WTC11 (cell line): ENCODE data around the gene ADNP2. TPM values are rescaled to one million over a fixed set of nuclear protein-coding genes. Genes with fewer than 3 reads are reported as not detected.

Experiments
- ATAC-seq: fragments of 200-7000 bp; cut with Tn5 transposase; 2 replicates; pipeline ENCODE4 v1.10.0; 2021; ENCODE audit warnings: mild to moderate bottlenecking, moderate library complexity
- CTCF ChIA-PET: fragments of 300-600 bp; sonication (Branson Sonifier 250); formaldehyde crosslinking; loops from one replicate; lab custom pipeline; 2021; ENCODE audit warnings: antibody characterized with exemption; lab: Charles Lee
- POLR2A ChIA-PET: fragments of 350-600 bp; sonication (Branson Sonifier 250); formaldehyde crosslinking; loops from one replicate; lab custom pipeline; 2021; ENCODE audit warnings: antibody characterized with exemption; lab: Charles Lee
- DNase-seq: peaks from one replicate; pipeline ENCODE4 v3.0.0; 2021; ENCODE audit warnings: low spot score
- H3K27ac Mint-ChIP-seq: 2 replicates; pipeline ENCODE4 v1.8.0; 2021; ENCODE audit warnings: mixed read lengths
- H3K27me3 Mint-ChIP-seq: 2 replicates; pipeline ENCODE4 v1.8.0; 2021; ENCODE audit warnings: low read depth, mild to moderate bottlenecking, moderate library complexity, mixed read lengths
- H3K36me3 Mint-ChIP-seq: 2 replicates; pipeline ENCODE4 v1.8.0; 2021; ENCODE audit warnings: mixed read lengths
- H3K4me1 Mint-ChIP-seq: 2 replicates; pipeline ENCODE4 v1.8.0; 2022; ENCODE audit warnings: mixed read lengths
- H3K4me3 Mint-ChIP-seq: 2 replicates; pipeline ENCODE4 v1.8.0; 2021; ENCODE audit warnings: mild to moderate bottlenecking, moderate library complexity, mixed read lengths
- H3K9me3 Mint-ChIP-seq: 2 replicates; pipeline ENCODE4 v1.8.0; 2021; ENCODE audit warnings: mixed read lengths
- ARID4B ChIP-seq: sonication (generic); formaldehyde crosslinking; IDR thresholded peaks from 2 replicates; pipeline ENCODE4 v1.8.0; 2023; ENCODE audit warnings: missing genetic modification reagents, mild to moderate bottlenecking, borderline replicate concordance
- CBFB ChIP-seq: sonication (generic); formaldehyde crosslinking; IDR thresholded peaks from 2 replicates; pipeline ENCODE4 v1.8.1; 2022; ENCODE audit warnings: mild to moderate bottlenecking, low read depth, missing genetic modification reagents
- ELF4 ChIP-seq: sonication (generic); formaldehyde crosslinking; IDR thresholded peaks from 2 replicates; pipeline ENCODE4 v1.8.1; 2022; ENCODE audit warnings: low read depth, mild to moderate bottlenecking, moderate library complexity, missing genetic modification reagents
- FOXK1 ChIP-seq: sonication (generic); formaldehyde crosslinking; IDR thresholded peaks from 2 replicates; pipeline ENCODE4 v1.8.0; 2022; ENCODE audit warnings: mild to moderate bottlenecking, moderate library complexity, missing genetic modification reagents
- FOXP4 ChIP-seq: sonication (generic); formaldehyde crosslinking; IDR thresholded peaks from 2 replicates; pipeline ENCODE4 v1.8.0; 2022; ENCODE audit warnings: mild to moderate bottlenecking, missing genetic modification reagents
- GABPB1 ChIP-seq: sonication (generic); formaldehyde crosslinking; IDR thresholded peaks from 2 replicates; pipeline ENCODE4 v1.8.1; 2023; ENCODE audit warnings: mild to moderate bottlenecking, missing genetic modification reagents
- GRHL2 ChIP-seq: fragments of 250-450 bp; sonication (Bioruptor Pico); IDR thresholded peaks from 2 replicates; pipeline ENCODE4 v1.8.0; 2022; ENCODE audit warnings: mild to moderate bottlenecking, moderate library complexity; ENCODE audit not compliant: insufficient replicate concordance, severe bottlenecking
- KAT7 ChIP-seq: sonication (generic); formaldehyde crosslinking; IDR thresholded peaks from 2 replicates; pipeline ENCODE4 v1.8.1; 2023; ENCODE audit warnings: missing genetic modification reagents, mild to moderate bottlenecking, borderline replicate concordance
- MLX ChIP-seq: sonication (generic); formaldehyde crosslinking; IDR thresholded peaks from 2 replicates; pipeline ENCODE4 v1.8.1; 2023; ENCODE audit warnings: mild to moderate bottlenecking, missing genetic modification reagents, moderate library complexity
- MXD4 ChIP-seq: fragments of 250-450 bp; sonication (Bioruptor Pico); IDR thresholded peaks from 2 replicates; pipeline ENCODE4 v1.8.0; 2021; ENCODE audit warnings: mild to moderate bottlenecking, moderate library complexity, borderline replicate concordance
- NR2C2 ChIP-seq: sonication (generic); formaldehyde crosslinking; IDR thresholded peaks from 2 replicates; pipeline ENCODE4 v1.8.0; 2022; ENCODE audit warnings: mild to moderate bottlenecking, missing genetic modification reagents
- OVOL2 ChIP-seq: fragments of 250-450 bp; sonication (Bioruptor Pico); IDR thresholded peaks from 2 replicates; pipeline ENCODE4 v1.9.0; 2021; ENCODE audit warnings: mild to moderate bottlenecking, borderline replicate concordance
- PRRX2 ChIP-seq: fragments of 250-450 bp; sonication (Bioruptor Pico); IDR thresholded peaks from 2 replicates; pipeline ENCODE4 v1.8.0; 2021; ENCODE audit warnings: mild to moderate bottlenecking
- RELA ChIP-seq: sonication (generic); formaldehyde crosslinking; IDR thresholded peaks from 2 replicates; pipeline ENCODE4 v1.8.1; 2022; ENCODE audit warnings: missing genetic modification reagents, mild to moderate bottlenecking, borderline replicate concordance
- TCF7 ChIP-seq: sonication (generic); formaldehyde crosslinking; IDR thresholded peaks from 2 replicates; pipeline ENCODE4 v1.8.0; 2022; ENCODE audit warnings: mild to moderate bottlenecking, low read depth, missing genetic modification reagents, moderate library complexity
- USF1 ChIP-seq: sonication (generic); formaldehyde crosslinking; IDR thresholded peaks from 2 replicates; pipeline ENCODE4 v1.8.0; 2022; ENCODE audit warnings: mild to moderate bottlenecking, missing genetic modification reagents
- ZBTB21 ChIP-seq: sonication (generic); formaldehyde crosslinking; IDR thresholded peaks from 2 replicates; pipeline ENCODE4 v1.8.1; 2023; ENCODE audit warnings: mild to moderate bottlenecking, missing genetic modification reagents, borderline replicate concordance
- ZNF232 ChIP-seq: sonication (generic); formaldehyde crosslinking; IDR thresholded peaks from 2 replicates; pipeline ENCODE4 v1.8.0; 2022; ENCODE audit warnings: mild to moderate bottlenecking, missing genetic modification reagents
- ZNF317 ChIP-seq: sonication (generic); formaldehyde crosslinking; IDR thresholded peaks from 2 replicates; pipeline ENCODE4 v1.8.1; 2023; ENCODE audit warnings: low read depth, mild to moderate bottlenecking, moderate library complexity, missing genetic modification reagents, borderline replicate concordance
- ZNF416 ChIP-seq: fragments of 250-450 bp; sonication (Bioruptor Pico); IDR thresholded peaks from 2 replicates; pipeline ENCODE4 v1.9.0; 2021; ENCODE audit warnings: mild to moderate bottlenecking, inconsistent platforms
- ZNF425 ChIP-seq: fragments of 250-450 bp; sonication (Bioruptor Pico); conservative IDR thresholded peaks from 2 replicates; pipeline ENCODE4 v1.9.0; 2021; ENCODE audit warnings: mild to moderate bottlenecking
- total RNA-seq: library from RNA; stranded (reverse); gene quantifications from 3 replicates; pipeline ENCODE4 v1.2.3, GENCODE V29; 2021

The ADNP2 gene
- total RNA-seq, 1 experiment from 2014 or later, result 56.0 TPM

GRCh38 chr18:80088036-80088435 is 21.0 kb upstream of the ADNP2 start (continued):
- TF ChIP-seq FOXP4 (CRISPR knock-in tag) (no peak), KAT7 (CRISPR knock-in tag) (no peak), NR2C2 (CRISPR knock-in tag) (no peak), MXD4 (CRISPR knock-in tag) (no peak), PRRX2 (CRISPR knock-in tag) (no peak)
- TF ChIP-seq, all 79 proteins: peak for 0

- peaks cover 37% of the 10 kb centered on the region for H3K36me3 Mint-ChIP-seq
- H3K4me1 Mint-ChIP-seq, result no peaks in the 10 kb centered on the region
- peaks cover 9% of the 10 kb centered on the region; the same call in 1 of the 2 replicates for H3K27me3 Mint-ChIP-seq
- H3K4me3 Mint-ChIP-seq, result no peak overlapping the region
- DNase-seq (no peak), ATAC-seq (no peak)
- TF ChIP-seq ZNF317 (CRISPR knock-in tag) (peak; percentile 95), KAT7 (CRISPR knock-in tag) (no peak)
- ChIA-PET POLR2A (no interaction called here), CTCF (no interaction called here)
- no peak overlapping the region for H3K27ac Mint-ChIP-seq
- peaks cover 91% of the 10 kb centered on the region for H3K9me3 Mint-ChIP-seq
These were observed 20.2 kb upstream of the ADNP2 start for GRCh38 chr18:80088823-80089222.

GRCh38 chr18:80095414-80095813 is 13.6 kb upstream of the ADNP2 start:
- ChIA-PET POLR2A (no interaction called here), CTCF (no interaction called here)
- DNase-seq (no peak), ATAC-seq (no peak)
- Mint-ChIP-seq H3K27ac (no peak overlapping the region), H3K9me3 (peaks cover 50% of the 10 kb centered on the region), H3K4me1 (0 out of 2 replicates have a peak, but pooled peaks cover 6% of the 10 kb centered on the region), H3K4me3 (no peak overlapping the region), H3K36me3 (0 out of 2 replicates have a peak, but pooled peaks cover 3% of the 10 kb centered on the region), H3K27me3 (peaks cover 5% of the 10 kb centered on the region)
- TF ChIP-seq GRHL2 (CRISPR knock-in tag) (no peak), FOXK1 (CRISPR knock-in tag) (no peak), USF1 (CRISPR knock-in tag) (no peak), RELA (no peak), ZBTB21 (CRISPR knock-in tag) (no peak), MLX (no peak), CBFB (CRISPR knock-in tag) (no peak), GABPB1 (CRISPR knock-in tag) (no peak), TCF7 (CRISPR knock-in tag) (no peak), ARID4B (no peak), ZNF416 (CRISPR knock-in tag) (no peak), OVOL2 (no peak), ZNF232 (CRISPR knock-in tag) (no peak), ELF4 (CRISPR knock-in tag) (no peak), ZNF425 (CRISPR knock-in tag) (no peak)
